ENCODE measurements around the gene RELL2.
A peak's percentile ranks its signal among the peaks of the same experiment; 100 is the strongest.

The RELL2 gene

GRCh38 chr5:141680751-141681201 lies 44.0 kb downstream of the RELL2 start:
- TF ChIP-seq, protein P1, sequence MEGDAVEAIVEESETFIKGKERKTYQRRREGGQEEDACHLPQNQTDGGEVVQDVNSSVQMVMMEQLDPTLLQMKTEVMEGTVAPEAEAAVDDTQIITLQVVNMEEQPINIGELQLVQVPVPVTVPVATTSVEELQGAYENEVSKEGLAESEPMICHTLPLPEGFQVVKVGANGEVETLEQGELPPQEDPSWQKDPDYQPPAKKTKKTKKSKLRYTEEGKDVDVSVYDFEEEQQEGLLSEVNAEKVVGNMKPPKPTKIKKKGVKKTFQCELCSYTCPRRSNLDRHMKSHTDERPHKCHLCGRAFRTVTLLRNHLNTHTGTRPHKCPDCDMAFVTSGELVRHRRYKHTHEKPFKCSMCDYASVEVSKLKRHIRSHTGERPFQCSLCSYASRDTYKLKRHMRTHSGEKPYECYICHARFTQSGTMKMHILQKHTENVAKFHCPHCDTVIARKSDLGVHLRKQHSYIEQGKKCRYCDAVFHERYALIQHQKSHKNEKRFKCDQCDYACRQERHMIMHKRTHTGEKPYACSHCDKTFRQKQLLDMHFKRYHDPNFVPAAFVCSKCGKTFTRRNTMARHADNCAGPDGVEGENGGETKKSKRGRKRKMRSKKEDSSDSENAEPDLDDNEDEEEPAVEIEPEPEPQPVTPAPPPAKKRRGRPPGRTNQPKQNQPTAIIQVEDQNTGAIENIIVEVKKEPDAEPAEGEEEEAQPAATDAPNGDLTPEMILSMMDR (IDR thresholded peaks at IDR 0.05; ENCODE audit: poor library complexity, severe bottlenecking), result no peak
- Histone ChIP-seq H3K9me3 (ENCODE audit: severe bottlenecking) (no peaks in the 10 kb centered on the region), H3K4me1 (ENCODE audit: insufficient read depth, poor library complexity, severe bottlenecking) (peaks cover 26% of the 10 kb centered on the region), H3K27ac (ENCODE audit: poor library complexity, severe bottlenecking) (peak overlapping the region; percentile 86), H3K36me3 (ENCODE audit: low read depth) (peaks cover 35% of the 10 kb centered on the region), H3K4me3 (ENCODE audit: severe bottlenecking) (peak overlapping the region; percentile 40), H3K27me3 (ENCODE audit: insufficient read depth, poor library complexity, severe bottlenecking) (no peaks in the 10 kb centered on the region)
- no peak for DNase-seq (ENCODE audit: low spot score)
- ATAC-seq (ENCODE audit: low read depth), result peak; percentile 63

- Histone ChIP-seq H3K9me3 (ENCODE audit: severe bottlenecking) (no peaks in the 10 kb centered on the region), H3K27ac (ENCODE audit: poor library complexity, severe bottlenecking) (peak overlapping the region; percentile 86), H3K36me3 (ENCODE audit: low read depth) (peaks cover 35% of the 10 kb centered on the region), H3K4me3 (ENCODE audit: severe bottlenecking) (peak overlapping the region; percentile 40), H3K27me3 (ENCODE audit: insufficient read depth, poor library complexity, severe bottlenecking) (no peaks in the 10 kb centered on the region), H3K4me1 (ENCODE audit: insufficient read depth, poor library complexity, severe bottlenecking) (peaks cover 26% of the 10 kb centered on the region)
- TF ChIP-seq, protein P1 (IDR thresholded peaks at IDR 0.05; ENCODE audit: poor library complexity, severe bottlenecking), result no peak
- peak; percentile 4 for ATAC-seq (ENCODE audit: low read depth)
- no peak for DNase-seq (ENCODE audit: low spot score)
Observed at GRCh38 chr5:141681295-141681694, 44.5 kb downstream of the RELL2 start.

DNA sequence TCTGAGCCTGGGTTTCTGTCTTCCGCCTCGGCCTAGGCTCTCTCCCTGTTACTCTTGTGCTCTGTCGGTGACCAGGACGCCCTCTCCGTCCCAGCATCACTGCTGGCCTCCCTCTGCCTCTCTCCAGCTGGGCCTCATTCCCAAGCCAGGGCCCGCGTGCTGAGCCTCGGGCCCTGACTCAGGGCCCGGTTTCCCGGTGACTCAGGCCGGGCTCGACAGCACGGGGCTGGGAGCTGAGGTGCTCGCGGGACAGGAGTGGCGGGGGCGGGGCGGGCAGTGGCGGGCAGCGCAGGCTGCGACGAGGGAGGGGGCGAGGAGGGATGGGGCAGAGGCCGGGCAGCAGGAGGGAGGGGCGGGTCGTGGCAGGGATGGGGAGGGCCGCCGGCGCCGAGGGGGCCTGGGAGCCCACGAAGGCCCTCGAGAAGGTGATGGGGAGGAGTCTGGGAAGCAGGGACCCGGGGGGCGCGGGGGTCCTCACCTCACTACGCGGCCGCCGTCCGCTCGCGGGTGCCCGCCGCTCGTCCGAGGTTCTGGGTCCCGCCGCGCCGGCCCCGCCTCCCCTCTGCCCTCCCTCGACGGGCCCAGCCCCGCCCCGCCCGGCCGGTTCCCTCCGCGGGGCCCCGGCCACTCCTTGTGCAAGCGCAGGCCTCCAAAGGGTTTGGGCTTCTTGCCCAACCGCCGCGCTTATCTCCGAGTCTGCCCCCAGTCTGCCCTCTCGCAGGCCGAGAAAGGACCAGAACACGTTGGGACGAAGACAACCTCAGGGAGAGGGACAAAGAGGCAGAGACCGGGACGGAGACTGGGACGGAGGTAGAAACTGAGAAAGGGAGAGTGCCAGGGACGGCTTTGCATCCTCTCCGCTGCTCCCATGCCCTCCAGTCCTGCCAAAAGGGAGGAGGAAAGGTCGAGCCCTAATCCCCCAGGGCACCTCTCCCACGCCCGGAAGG lies 45.2 kb downstream of the RELL2 start, which contains the start of gene ARAP3:
TSS of gene ARAP3 (minus strand) at position 536 of the 947 bp plus-strand sequence. CDS start 1,744 bp downstream, outside the sequence.
- H3K9me3 ChIP-seq (ENCODE audit: severe bottlenecking), result no peaks in the 10 kb centered on the region
- DNase-seq (ENCODE audit: low spot score), result peak; percentile 94
- peaks cover 32% of the 10 kb centered on the region for H3K36me3 ChIP-seq (ENCODE audit: low read depth)
- ATAC-seq (ENCODE audit: low read depth), result peak; percentile 82
- H3K27me3 ChIP-seq (ENCODE audit: insufficient read depth, poor library complexity, severe bottlenecking), result no peaks in the 10 kb centered on the region
- H3K27ac ChIP-seq (ENCODE audit: poor library complexity, severe bottlenecking), result peak within 1 kb of the TSS; percentile 86
- H3K4me1 ChIP-seq (ENCODE audit: insufficient read depth, poor library complexity, severe bottlenecking), result peaks cover 26% of the 10 kb centered on the region
- peak within 1 kb of the TSS; percentile 40 for H3K4me3 ChIP-seq (ENCODE audit: severe bottlenecking)
- TF ChIP-seq, protein P1 (IDR thresholded peaks at IDR 0.05; ENCODE audit: poor library complexity, severe bottlenecking), result no peak

DNA sequence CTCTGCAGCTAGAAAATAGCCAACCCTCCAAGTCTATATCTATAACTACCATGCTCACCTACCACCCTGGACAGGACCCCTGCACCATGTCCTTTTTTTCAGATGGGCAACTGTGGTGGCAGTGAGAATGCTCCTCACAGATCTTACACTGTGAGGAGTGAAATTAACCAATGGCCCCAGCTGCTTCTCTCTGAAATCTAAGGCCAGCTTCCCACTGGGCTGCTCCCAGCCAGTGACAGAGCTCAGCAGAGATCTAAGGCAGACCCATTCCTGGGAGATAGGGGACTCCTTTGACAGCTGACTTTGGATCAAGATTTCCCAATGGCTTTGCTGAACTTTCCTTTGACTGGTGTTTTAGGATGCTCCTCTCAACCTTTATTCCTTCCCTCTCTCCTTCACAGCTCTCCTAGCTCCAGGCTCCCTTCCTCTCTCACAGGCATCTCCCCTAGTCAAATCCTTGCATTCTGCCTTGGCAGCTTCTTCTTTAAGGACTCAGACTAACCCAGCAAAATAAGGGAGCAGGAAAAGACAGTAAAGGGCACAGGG lies 46.9 kb downstream of the RELL2 start:
- ATAC-seq (ENCODE audit: low read depth) (no peak), DNase-seq (ENCODE audit: low spot score) (no peak)
- TF ChIP-seq, protein P1 (IDR thresholded peaks at IDR 0.05; ENCODE audit: poor library complexity, severe bottlenecking), result no peak
- H3K9me3 ChIP-seq (ENCODE audit: severe bottlenecking), result no peaks in the 10 kb centered on the region
- H3K27ac ChIP-seq (ENCODE audit: poor library complexity, severe bottlenecking), result peak overlapping the region; percentile 86
- no peaks in the 10 kb centered on the region for H3K27me3 ChIP-seq (ENCODE audit: insufficient read depth, poor library complexity, severe bottlenecking)
- H3K4me1 ChIP-seq (ENCODE audit: insufficient read depth, poor library complexity, severe bottlenecking), result peaks cover 26% of the 10 kb centered on the region
- no peak overlapping the region for H3K4me3 ChIP-seq (ENCODE audit: severe bottlenecking)
- H3K36me3 ChIP-seq (ENCODE audit: low read depth), result peaks cover 19% of the 10 kb centered on the region
